Esophagus (tissue), 2 donors: Measurements from ENCODE around the gene USH2A. TPM values are rescaled to one million over a fixed set of nuclear protein-coding genes. Genes with fewer than 3 reads are reported as not detected.

ENCODE experiments used
- H3K27ac ChIP-seq, 2 donors: one replicate each; pipeline ENCODE4 v1.5.1; 2013; ENCODE audit warnings: low read depth in 2 of 2, mild to moderate bottlenecking in 2 of 2, inconsistent platforms in 1 of 2, low read length in 1 of 2, moderate library complexity in 1 of 2
- H3K27me3 ChIP-seq, 2 donors: one replicate each; pipeline ENCODE4 v1.6.1; 2013; ENCODE audit warnings: low read length in 2 of 2, control low read depth in 1 of 2, mild to moderate bottlenecking in 1 of 2; ENCODE audit not compliant: insufficient read depth in 2 of 2, control insufficient read depth in 1 of 2
- H3K36me3 ChIP-seq, 2 donors: one replicate each; pipeline ENCODE4 v1.6.1; 2013; ENCODE audit warnings: low read length in 1 of 2; ENCODE audit not compliant: control insufficient read depth in 2 of 2, insufficient read depth in 2 of 2
- H3K4me1 ChIP-seq, 2 donors: one replicate each; pipeline ENCODE4 v1.6.1; 2013; ENCODE audit warnings: low read length in 1 of 2; ENCODE audit not compliant: control insufficient read depth in 2 of 2, insufficient read depth in 2 of 2
- H3K4me3 ChIP-seq, 2 donors: one replicate each; pipeline ENCODE4 v1.5.1; 2013; ENCODE audit warnings: low read length in 2 of 2, mild to moderate bottlenecking in 2 of 2, low read depth in 1 of 2, moderate library complexity in 1 of 2
- H3K9me3 ChIP-seq, 2 donors: one replicate each; pipeline ENCODE4 v1.6.1; 2013; ENCODE audit warnings: mild to moderate bottlenecking in 2 of 2, low read depth in 1 of 2, low read length in 1 of 2, moderate library complexity in 1 of 2; ENCODE audit not compliant: control insufficient read depth in 2 of 2, insufficient read depth in 1 of 2
- WGBS, 2 donors: extraction: QIAGEN DNeasy Blood & Tissue Kit; methylation state at CpG; one replicate each; pipeline ENCODE4 v1.1.7; 2013; 5-methylcytosine and 5-hydroxymethylcytosine counted together
- polyA plus RNA-seq, 2 donors: library from polyadenylated mRNA; stranded (reverse); fragments of 200-250 nt; gene quantifications; one replicate each; pipeline ENCODE4 v1.2.3, GENCODE V29; 2013
- donor health status: healthy with polysubstance abuse.
- donor health status: Bipolar disorder and iron deficiency.

The USH2A gene
- polyA plus RNA-seq, 2 donors, result under 0.01 TPM; not detected in 1

- no peaks in the 10 kb centered on the region for H3K4me1 ChIP-seq
- H3K4me3 ChIP-seq, result no peak overlapping the region
- H3K36me3 ChIP-seq, result no peaks in the 10 kb centered on the region
- no peaks in the 10 kb centered on the region for H3K9me3 ChIP-seq
- 30 to 36% methylated on average over 8 of the region's 8 CpGs for WGBS, 2 donors
- H3K27ac ChIP-seq, result no peak overlapping the region
- no peaks in the 10 kb centered on the region for H3K27me3 ChIP-seq
Measured at GRCh38 chr1:215710036-215710898, 713.0 kb downstream of the USH2A start.

GRCh38 chr1:215704089-215704860 lies 719.0 kb downstream of the USH2A start:
- Histone ChIP-seq H3K36me3 (no peaks in the 10 kb centered on the region), H3K27ac (no peak overlapping the region), H3K9me3 (peaks cover 0 to 5% of the 10 kb centered on the region in 2 donors), H3K4me3 (no peak overlapping the region), H3K27me3 (no peaks in the 10 kb centered on the region), H3K4me1 (no peaks in the 10 kb centered on the region)
- 78 to 80% methylated on average over 6 of the region's 6 CpGs for WGBS, 2 donors

- H3K4me1 ChIP-seq, result no peaks in the 10 kb centered on the region
- H3K9me3 ChIP-seq, result no peaks in the 10 kb centered on the region
- no peaks in the 10 kb centered on the region for H3K27me3 ChIP-seq
- no peak overlapping the region for H3K4me3 ChIP-seq
- no peaks in the 10 kb centered on the region for H3K36me3 ChIP-seq
- WGBS, 2 donors, result 46 to 67% methylated on average over 2 of the region's 2 CpGs
- H3K27ac ChIP-seq, result no peak overlapping the region
Measured at GRCh38 chr1:215682232-215682631, 741.0 kb downstream of the USH2A start.

- no peaks in the 10 kb centered on the region for H3K9me3 ChIP-seq
- H3K36me3 ChIP-seq, result no peaks in the 10 kb centered on the region
- no peaks in the 10 kb centered on the region for H3K27me3 ChIP-seq
- H3K27ac ChIP-seq, result no peak overlapping the region
- H3K4me3 ChIP-seq, result no peak overlapping the region
- no peaks in the 10 kb centered on the region for H3K4me1 ChIP-seq
- WGBS, 2 donors, result 51 to 63% methylated on average over 2 of the region's 2 CpGs
Measured at GRCh38 chr1:215681041-215681440, 742.2 kb downstream of the USH2A start.

- Histone ChIP-seq H3K36me3 (no peaks in the 10 kb centered on the region), H3K4me1 (no peaks in the 10 kb centered on the region), H3K27ac (no peak overlapping the region), H3K9me3 (no peaks in the 10 kb centered on the region), H3K27me3 (no peaks in the 10 kb centered on the region), H3K4me3 (no peak overlapping the region)
- WGBS, 2 donors, result 86 to 90% methylated on average over 3 of the region's 3 CpGs
Measured at GRCh38 chr1:215679231-215679630, 744.0 kb downstream of the USH2A start.

GRCh38 chr1:215677112-215677511 lies 746.1 kb downstream of the USH2A start:
- no peak overlapping the region for H3K27ac ChIP-seq
- no peaks in the 10 kb centered on the region for H3K4me1 ChIP-seq
- H3K9me3 ChIP-seq, result no peaks in the 10 kb centered on the region
- no peaks in the 10 kb centered on the region for H3K27me3 ChIP-seq
- 77 to 84% methylated on average over 4 of the region's 4 CpGs for WGBS, 2 donors
- no peak overlapping the region for H3K4me3 ChIP-seq
- H3K36me3 ChIP-seq, result no peaks in the 10 kb centered on the region

GRCh38 chr1:215673943-215674342 lies 749.3 kb downstream of the USH2A start:
- 76 to 78% methylated on average over 4 of the region's 4 CpGs for WGBS, 2 donors

GRCh38 chr1:215672482-215672881 lies 750.8 kb downstream of the USH2A start:
- Histone ChIP-seq H3K36me3 (no peaks in the 10 kb centered on the region), H3K9me3 (no peaks in the 10 kb centered on the region), H3K27me3 (no peaks in the 10 kb centered on the region), H3K4me3 (no peak overlapping the region), H3K4me1 (no peaks in the 10 kb centered on the region), H3K27ac (no peak overlapping the region)
- WGBS, 2 donors, result 62 to 65% methylated on average over 2 of the region's 2 CpGs

More at GRCh38 chr1:215673943-215674342, 749.3 kb downstream of the USH2A start:
- H3K4me3 ChIP-seq, result no peak overlapping the region
- H3K4me1 ChIP-seq, result no peaks in the 10 kb centered on the region
- H3K27ac ChIP-seq, result no peak overlapping the region
- no peaks in the 10 kb centered on the region for H3K27me3 ChIP-seq
- H3K9me3 ChIP-seq, result no peaks in the 10 kb centered on the region
- H3K36me3 ChIP-seq, result no peaks in the 10 kb centered on the region

- no peaks in the 10 kb centered on the region for H3K9me3 ChIP-seq
- no peak overlapping the region for H3K27ac ChIP-seq
- WGBS, 2 donors, result 29 to 35% methylated on average over 4 of the region's 4 CpGs
- no peak overlapping the region for H3K4me3 ChIP-seq
- H3K36me3 ChIP-seq, result no peaks in the 10 kb centered on the region
- no peaks in the 10 kb centered on the region for H3K27me3 ChIP-seq
- H3K4me1 ChIP-seq, result no peaks in the 10 kb centered on the region
Measured at GRCh38 chr1:215669806-215670491, 753.3 kb downstream of the USH2A start.
